ENCODE measurements around the gene WDR75. TPM values are rescaled to one million over a fixed set of nuclear protein-coding genes. Genes with fewer than 3 reads are reported as not detected.

WDR75 gene
- total and polyA plus RNA-seq, 4 donors: 16.3 to 50.1 (median 23.2) TPM

DNA sequence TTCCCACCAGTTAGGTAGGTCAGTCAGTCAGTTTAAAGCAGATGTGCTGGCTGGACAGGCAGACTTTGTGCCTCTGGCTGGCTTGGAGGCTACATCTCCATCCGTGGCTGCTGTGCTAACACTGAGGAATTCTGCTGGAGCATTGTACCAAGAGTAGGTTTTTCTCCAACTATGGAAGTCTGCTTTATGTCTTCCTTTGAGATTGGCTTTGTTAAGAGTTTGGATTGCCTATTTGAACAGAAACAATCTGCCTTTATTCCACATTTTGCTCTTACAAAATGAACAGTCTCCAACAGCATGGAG, 46.7 kb downstream of the WDR75 start:
- H3K9me3 ChIP-seq (ENCODE audit: control insufficient read depth in 4 of 4, insufficient read depth in 3 of 4, low read length in 3 of 4): peaks cover 0 to 2% (median 0%) of the 10 kb centered on the region in 4 donors
- H3K27ac ChIP-seq (ENCODE audit: low read depth in 1 of 2, low read length in 1 of 2): no peak overlapping the region
- TF ChIP-seq, protein P1, sequence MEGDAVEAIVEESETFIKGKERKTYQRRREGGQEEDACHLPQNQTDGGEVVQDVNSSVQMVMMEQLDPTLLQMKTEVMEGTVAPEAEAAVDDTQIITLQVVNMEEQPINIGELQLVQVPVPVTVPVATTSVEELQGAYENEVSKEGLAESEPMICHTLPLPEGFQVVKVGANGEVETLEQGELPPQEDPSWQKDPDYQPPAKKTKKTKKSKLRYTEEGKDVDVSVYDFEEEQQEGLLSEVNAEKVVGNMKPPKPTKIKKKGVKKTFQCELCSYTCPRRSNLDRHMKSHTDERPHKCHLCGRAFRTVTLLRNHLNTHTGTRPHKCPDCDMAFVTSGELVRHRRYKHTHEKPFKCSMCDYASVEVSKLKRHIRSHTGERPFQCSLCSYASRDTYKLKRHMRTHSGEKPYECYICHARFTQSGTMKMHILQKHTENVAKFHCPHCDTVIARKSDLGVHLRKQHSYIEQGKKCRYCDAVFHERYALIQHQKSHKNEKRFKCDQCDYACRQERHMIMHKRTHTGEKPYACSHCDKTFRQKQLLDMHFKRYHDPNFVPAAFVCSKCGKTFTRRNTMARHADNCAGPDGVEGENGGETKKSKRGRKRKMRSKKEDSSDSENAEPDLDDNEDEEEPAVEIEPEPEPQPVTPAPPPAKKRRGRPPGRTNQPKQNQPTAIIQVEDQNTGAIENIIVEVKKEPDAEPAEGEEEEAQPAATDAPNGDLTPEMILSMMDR (IDR thresholded peaks at IDR 0.05; ENCODE audit: control extremely low read depth, extremely low read depth): no peak
- no peaks in the 10 kb centered on the region for H3K36me3 ChIP-seq (ENCODE audit: control insufficient read depth in 4 of 4, insufficient read depth in 4 of 4, low read length in 4 of 4)
- ATAC-seq (ENCODE audit: insufficient read depth, low FRiP score) (no peak), DNase-seq (no peak)
- no peaks in the 10 kb centered on the region for H3K27me3 ChIP-seq (ENCODE audit: control insufficient read depth in 3 of 3, insufficient read depth in 3 of 3, low read length in 2 of 3)
- H3K4me1 ChIP-seq (ENCODE audit: control insufficient read depth in 5 of 5, insufficient read depth in 5 of 5, low read length in 5 of 5): no peaks in the 10 kb centered on the region
- no peak overlapping the region for H3K4me3 ChIP-seq
- WGBS, 2 donors: 68 to 91% methylated on average over 1 of the region's 1 CpG
- H3K9ac ChIP-seq (ENCODE audit: insufficient read depth in 1 of 2, low read length in 2 of 2): no peak overlapping the region

- H3K4me1 ChIP-seq (ENCODE audit: control insufficient read depth in 5 of 5, insufficient read depth in 5 of 5, low read length in 5 of 5): no peaks in the 10 kb centered on the region
- TF ChIP-seq, protein P1 (IDR thresholded peaks at IDR 0.05; ENCODE audit: control extremely low read depth, extremely low read depth): no peak
- H3K27ac ChIP-seq (ENCODE audit: low read depth in 1 of 2, low read length in 1 of 2): no peak overlapping the region
- no peak overlapping the region for H3K4me3 ChIP-seq
- 92 to 94% methylated on average over 4 of the region's 4 CpGs for WGBS, 2 donors
- no peaks in the 10 kb centered on the region for H3K9me3 ChIP-seq (ENCODE audit: control insufficient read depth in 4 of 4, insufficient read depth in 3 of 4, low read length in 3 of 4)
- H3K36me3 ChIP-seq (ENCODE audit: control insufficient read depth in 4 of 4, insufficient read depth in 4 of 4, low read length in 4 of 4): no peaks in the 10 kb centered on the region
- no peak for ATAC-seq (ENCODE audit: insufficient read depth, low FRiP score)
- no peak overlapping the region for H3K9ac ChIP-seq (ENCODE audit: insufficient read depth in 1 of 2, low read length in 2 of 2)
- no peak for DNase-seq
- no peaks in the 10 kb centered on the region for H3K27me3 ChIP-seq (ENCODE audit: control insufficient read depth in 3 of 3, insufficient read depth in 3 of 3, low read length in 2 of 3)
Measured at GRCh38 chr2:189492451-189492850, 51.2 kb downstream of the WDR75 start.

DNA sequence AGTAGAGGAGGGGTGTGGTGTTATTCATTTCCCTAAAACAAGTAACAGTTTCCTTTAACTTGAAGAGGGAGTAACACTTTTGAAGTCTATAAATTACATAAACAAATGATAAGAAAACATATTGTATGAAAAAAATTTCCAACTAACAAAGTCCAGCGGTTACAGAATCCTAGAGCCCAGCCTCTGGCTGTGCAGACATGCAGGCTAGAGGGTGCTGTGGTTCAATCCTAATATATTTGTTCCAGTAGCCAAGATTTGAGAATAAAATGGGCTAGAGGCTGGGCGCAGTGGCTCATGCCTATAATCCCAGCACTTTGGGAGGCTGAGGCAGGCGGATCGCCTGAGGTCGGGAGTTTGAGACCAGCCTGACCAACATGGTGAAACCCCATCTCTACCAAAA, 56.9 kb downstream of the WDR75 start:
- no peaks in the 10 kb centered on the region for H3K36me3 ChIP-seq (ENCODE audit: control insufficient read depth in 4 of 4, insufficient read depth in 4 of 4, low read length in 4 of 4)
- WGBS, 2 donors: 80 to 90% methylated on average over 5 of the region's 5 CpGs
- H3K27me3 ChIP-seq (ENCODE audit: control insufficient read depth in 3 of 3, insufficient read depth in 3 of 3, low read length in 2 of 3): no peaks in the 10 kb centered on the region
- H3K4me1 ChIP-seq (ENCODE audit: control insufficient read depth in 5 of 5, insufficient read depth in 5 of 5, low read length in 5 of 5): peaks cover 0 to 18% (median 0%) of the 10 kb centered on the region in 5 donors
- DNase-seq (peak; percentile 39 to 84 (median 75)), ATAC-seq (ENCODE audit: insufficient read depth, low FRiP score) (no peak)
- TF ChIP-seq, protein P1 (IDR thresholded peaks at IDR 0.05; ENCODE audit: control extremely low read depth, extremely low read depth): no peak
- H3K9me3 ChIP-seq (ENCODE audit: control insufficient read depth in 4 of 4, insufficient read depth in 3 of 4, low read length in 3 of 4): no peaks in the 10 kb centered on the region
- H3K27ac ChIP-seq (ENCODE audit: low read depth in 1 of 2, low read length in 1 of 2): no peak overlapping the region
- no peak overlapping the region for H3K4me3 ChIP-seq
- no peak overlapping the region for H3K9ac ChIP-seq (ENCODE audit: insufficient read depth in 1 of 2, low read length in 2 of 2)

DNA sequence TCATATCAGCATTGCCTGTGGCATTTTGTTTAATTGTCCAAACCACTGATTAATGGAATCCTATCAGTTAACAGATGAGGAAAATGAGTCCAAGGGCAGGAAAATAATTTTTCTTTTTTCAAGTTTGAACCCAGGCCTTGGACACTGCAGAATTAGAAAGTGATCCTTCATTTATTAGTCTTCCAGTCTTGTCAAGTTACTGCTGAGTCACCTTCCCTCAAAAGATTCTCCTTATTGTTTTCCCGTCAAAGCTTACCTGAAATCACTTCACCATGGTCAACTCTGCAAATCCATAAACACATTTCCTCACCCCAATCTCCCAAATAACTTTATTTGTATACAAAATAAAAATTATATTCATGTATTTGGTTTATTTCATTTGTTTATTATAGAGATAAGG, 57.9 kb downstream of the WDR75 start:
- 94 to 100% methylated on average over 1 of the region's 1 CpG for WGBS, 2 donors
- no peak overlapping the region for H3K27ac ChIP-seq (ENCODE audit: low read depth in 1 of 2, low read length in 1 of 2)

More for the DNA sequence above, 57.9 kb downstream of the WDR75 start:
- TF ChIP-seq, protein P1 (IDR thresholded peaks at IDR 0.05; ENCODE audit: control extremely low read depth, extremely low read depth): no peak
- Histone ChIP-seq H3K9me3 (ENCODE audit: control insufficient read depth in 4 of 4, insufficient read depth in 3 of 4, low read length in 3 of 4) (no peaks in the 10 kb centered on the region), H3K27me3 (ENCODE audit: control insufficient read depth in 3 of 3, insufficient read depth in 3 of 3, low read length in 2 of 3) (no peaks in the 10 kb centered on the region), H3K9ac (ENCODE audit: insufficient read depth in 1 of 2, low read length in 2 of 2) (no peak overlapping the region), H3K36me3 (ENCODE audit: control insufficient read depth in 4 of 4, insufficient read depth in 4 of 4, low read length in 4 of 4) (no peaks in the 10 kb centered on the region), H3K4me1 (ENCODE audit: control insufficient read depth in 5 of 5, insufficient read depth in 5 of 5, low read length in 5 of 5) (peaks cover 0 to 22% (median 0%) of the 10 kb centered on the region in 5 donors), H3K4me3 (no peak overlapping the region)
- DNase-seq (no peak), ATAC-seq (ENCODE audit: insufficient read depth, low FRiP score) (no peak)
